IMR-90 (cell line): ENCODE results near the gene GMEB2.

Experiments used
- CHD1 ChIP-seq: IDR thresholded peaks from 2 replicates; pipeline ENCODE4 v1.6.1; 2012; ENCODE audit warnings: low read depth, low read length, improper control_type of control experiment
- CTCF ChIP-seq: conservative IDR thresholded peaks from 2 replicates; pipeline ENCODE4 v1.5.1; 2012; ENCODE audit warnings: mild to moderate bottlenecking, low read depth, low read length, improper control_type of control experiment
- POLR2A ChIP-seq: IDR thresholded peaks from 2 replicates; pipeline ENCODE4 v1.6.1; 2012; ENCODE audit warnings: mild to moderate bottlenecking, low read depth, low read length
- USF2 ChIP-seq: fragments of 150-350 bp; IDR thresholded peaks from 2 replicates; pipeline ENCODE4 v1.6.1; 2017; ENCODE audit warnings: mild to moderate bottlenecking, antibody characterized with exemption, low read length, low read depth

- TF ChIP-seq CTCF (no peak), USF2 (no peak), POLR2A (no peak), CHD1 (no peak)
These were observed 79.8 kb downstream of the GMEB2 start for GRCh38 chr20:63546956-63547724.
